ENCODE data around the gene TRIP10.
"Not testable (repeated sequence)": the region's sequence is repeated elsewhere in the genome, so short reads cannot be mapped to it uniquely, and the experiment has no call there.

The TRIP10 gene

GRCh38 chr19:6788896-6789295 is 49.4 kb downstream of the TRIP10 start:
- WGBS, 2 experiments (ENCODE audit: insufficient coverage in 2 of 2), result 80 to 91% methylated on average over 1 of the region's 4 CpGs
- H3K36me3 ChIP-seq (ENCODE audit: control insufficient read depth, insufficient read depth, low read length), result no peaks in the 10 kb centered on the region
- peaks cover 19% of the 10 kb centered on the region for H3K9me3 ChIP-seq (ENCODE audit: control insufficient read depth, low read length)
- no peak overlapping the region for H3K4me3 ChIP-seq (ENCODE audit: extremely low read depth, insufficient read depth, low read length, poor library complexity, severe bottlenecking)
- H3K27ac ChIP-seq (ENCODE audit: low read depth, low read length, severe bottlenecking), result no peak overlapping the region
- H3K4me1 ChIP-seq (ENCODE audit: control insufficient read depth, insufficient read depth, low read length, poor library complexity, severe bottlenecking), result no peaks in the 10 kb centered on the region

GRCh38 chr19:6790194-6791128 is 51.0 kb downstream of the TRIP10 start:
- no peaks in the 10 kb centered on the region for H3K36me3 ChIP-seq (ENCODE audit: control insufficient read depth, insufficient read depth, low read length)
- no peak overlapping the region for H3K4me3 ChIP-seq (ENCODE audit: extremely low read depth, insufficient read depth, low read length, poor library complexity, severe bottlenecking)
- H3K27ac ChIP-seq (ENCODE audit: low read depth, low read length, severe bottlenecking), result no peak overlapping the region
- WGBS, 2 experiments (ENCODE audit: insufficient coverage in 2 of 2), result 41 to 68% methylated on average over 3 of the region's 5 CpGs
- H3K9me3 ChIP-seq (ENCODE audit: control insufficient read depth, low read length), result peaks cover 23% of the 10 kb centered on the region
- H3K4me1 ChIP-seq (ENCODE audit: control insufficient read depth, insufficient read depth, low read length, poor library complexity, severe bottlenecking), result no peaks in the 10 kb centered on the region

- Histone ChIP-seq H3K4me3 (ENCODE audit: extremely low read depth, insufficient read depth, low read length, poor library complexity, severe bottlenecking) (no peak overlapping the region), H3K27ac (ENCODE audit: low read depth, low read length, severe bottlenecking) (no peak overlapping the region), H3K9me3 (ENCODE audit: control insufficient read depth, low read length) (peaks cover 27% of the 10 kb centered on the region), H3K4me1 (ENCODE audit: control insufficient read depth, insufficient read depth, low read length, poor library complexity, severe bottlenecking) (no peaks in the 10 kb centered on the region), H3K36me3 (ENCODE audit: control insufficient read depth, insufficient read depth, low read length) (no peaks in the 10 kb centered on the region)
- 48 to 52% methylated on average over 6 of the region's 6 CpGs for WGBS, 2 experiments (ENCODE audit: insufficient coverage in 2 of 2)
These were observed 51.8 kb downstream of the TRIP10 start for GRCh38 chr19:6791237-6791636.

DNA sequence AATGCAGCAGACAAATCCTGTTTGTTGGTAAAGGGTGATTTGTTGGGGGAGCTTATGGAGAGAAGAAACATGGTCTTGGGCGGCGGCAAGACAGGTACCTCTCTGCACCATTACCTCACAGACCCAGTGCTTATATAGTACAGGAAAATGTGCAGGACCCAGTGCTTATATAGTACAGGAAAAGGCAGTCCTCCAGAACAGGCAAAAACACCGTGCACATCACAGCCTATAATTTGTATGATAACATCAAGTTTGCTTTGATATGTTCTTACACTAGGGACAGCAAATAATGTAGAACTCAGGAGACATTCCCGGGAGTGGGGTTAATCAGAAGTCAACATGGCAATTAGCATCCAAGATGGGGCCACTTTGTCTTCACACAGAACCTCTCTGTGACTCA is 53.9 kb downstream of the TRIP10 start:
- WGBS, 2 experiments (ENCODE audit: insufficient coverage in 2 of 2), result 90% methylated on average over 1 of the region's 4 CpGs; no CpG with 5 or more reads in 1 of the 2 experiments
- peaks cover 28% of the 10 kb centered on the region for H3K9me3 ChIP-seq (ENCODE audit: control insufficient read depth, low read length)
- no peaks in the 10 kb centered on the region for H3K36me3 ChIP-seq (ENCODE audit: control insufficient read depth, insufficient read depth, low read length)
- H3K4me3 ChIP-seq (ENCODE audit: extremely low read depth, insufficient read depth, low read length, poor library complexity, severe bottlenecking), result no peak overlapping the region
- no peaks in the 10 kb centered on the region for H3K4me1 ChIP-seq (ENCODE audit: control insufficient read depth, insufficient read depth, low read length, poor library complexity, severe bottlenecking)
- H3K27ac ChIP-seq (ENCODE audit: low read depth, low read length, severe bottlenecking), result no peak overlapping the region

- no peaks in the 10 kb centered on the region for H3K36me3 ChIP-seq (ENCODE audit: control insufficient read depth, insufficient read depth, low read length)
- no peaks in the 10 kb centered on the region for H3K4me1 ChIP-seq (ENCODE audit: control insufficient read depth, insufficient read depth, low read length, poor library complexity, severe bottlenecking)
- H3K27ac ChIP-seq (ENCODE audit: low read depth, low read length, severe bottlenecking), result no peak overlapping the region
- WGBS, 2 experiments (ENCODE audit: insufficient coverage in 2 of 2), result 64 to 77% methylated on average over 1 of the region's 5 CpGs
- H3K9me3 ChIP-seq (ENCODE audit: control insufficient read depth, low read length), result peaks cover 24% of the 10 kb centered on the region
- no peak overlapping the region for H3K4me3 ChIP-seq (ENCODE audit: extremely low read depth, insufficient read depth, low read length, poor library complexity, severe bottlenecking)
These were observed 54.5 kb downstream of the TRIP10 start for GRCh38 chr19:6793973-6794372.

DNA sequence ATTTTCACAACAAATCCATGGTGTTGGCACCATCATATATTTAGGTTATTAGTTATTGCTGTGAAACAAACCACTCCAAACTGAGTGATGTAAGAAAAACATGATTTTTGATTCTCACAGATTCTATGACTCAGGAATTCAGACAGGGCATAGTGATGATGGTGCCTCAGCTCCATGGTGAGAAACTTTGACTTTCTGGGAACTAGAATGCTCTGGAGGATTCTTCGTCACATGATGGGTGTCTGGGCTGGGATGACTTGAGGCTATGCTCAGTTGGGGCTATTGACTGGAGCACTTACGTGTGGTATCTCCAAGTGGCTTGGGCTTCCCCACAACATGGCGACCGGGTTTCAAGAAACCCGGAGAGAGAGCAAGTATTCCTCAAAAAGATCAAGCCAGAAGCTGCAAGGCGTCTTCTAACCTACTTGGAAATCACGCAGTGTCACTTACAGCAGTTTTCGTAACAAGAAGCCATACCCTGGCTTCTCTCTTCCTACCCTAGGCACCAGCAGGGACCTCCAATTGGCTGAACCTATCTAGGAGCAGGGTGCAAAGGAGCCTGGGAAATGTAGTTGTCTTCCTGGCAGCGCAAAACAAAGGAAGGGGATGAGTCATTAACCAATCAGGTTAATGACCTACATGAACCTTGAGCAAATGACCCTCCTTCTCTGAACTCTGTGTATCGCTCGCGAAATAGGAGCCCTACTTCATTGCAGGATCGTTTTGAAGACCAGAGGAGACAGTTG is 55.4 kb downstream of the TRIP10 start:
- Histone ChIP-seq H3K36me3 (ENCODE audit: control insufficient read depth, insufficient read depth, low read length) (no peaks in the 10 kb centered on the region), H3K4me1 (ENCODE audit: control insufficient read depth, insufficient read depth, low read length, poor library complexity, severe bottlenecking) (no peaks in the 10 kb centered on the region), H3K9me3 (ENCODE audit: control insufficient read depth, low read length) (peaks cover 23% of the 10 kb centered on the region), H3K27ac (ENCODE audit: low read depth, low read length, severe bottlenecking) (no peak overlapping the region), H3K4me3 (ENCODE audit: extremely low read depth, insufficient read depth, low read length, poor library complexity, severe bottlenecking) (no peak overlapping the region)
- 88 to 89% methylated on average over 9 to 13 of the region's 13 CpGs for whole genome bisulfite sequencing, 2 experiments (ENCODE audit: insufficient coverage in 2 of 2)

DNA sequence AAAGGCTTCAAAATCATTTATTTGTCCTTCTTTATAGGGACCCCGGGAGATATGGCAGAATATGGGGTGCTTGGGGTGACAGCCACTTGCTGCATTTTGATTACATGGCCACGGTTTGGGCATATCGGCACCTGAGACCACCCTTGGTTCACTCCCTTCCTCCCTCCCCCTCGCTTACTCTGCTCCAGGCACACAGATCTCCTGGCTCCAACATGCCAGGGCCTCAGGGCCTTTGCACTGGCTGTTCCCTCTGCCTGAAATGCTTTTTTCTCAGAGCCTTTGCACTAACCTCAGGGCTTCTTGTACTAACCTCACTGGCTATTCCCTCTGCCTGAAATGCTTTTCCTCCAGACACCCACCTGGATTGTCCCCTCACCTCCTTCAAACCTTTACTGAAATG is 56.8 kb downstream of the TRIP10 start:
- Histone ChIP-seq H3K9me3 (ENCODE audit: control insufficient read depth, low read length) (peaks cover 10% of the 10 kb centered on the region), H3K4me3 (ENCODE audit: extremely low read depth, insufficient read depth, low read length, poor library complexity, severe bottlenecking) (no peak overlapping the region), H3K36me3 (ENCODE audit: control insufficient read depth, insufficient read depth, low read length) (no peaks in the 10 kb centered on the region), H3K27ac (ENCODE audit: low read depth, low read length, severe bottlenecking) (no peak overlapping the region), H3K4me1 (ENCODE audit: control insufficient read depth, insufficient read depth, low read length, poor library complexity, severe bottlenecking) (no peaks in the 10 kb centered on the region)
- 78 to 88% methylated on average over 4 of the region's 4 CpGs for WGBS, 2 experiments (ENCODE audit: insufficient coverage in 2 of 2)

GRCh38 chr19:6797646-6798045 is 58.2 kb downstream of the TRIP10 start:
- Histone ChIP-seq H3K27ac (ENCODE audit: low read depth, low read length, severe bottlenecking) (no peak overlapping the region), H3K9me3 (ENCODE audit: control insufficient read depth, low read length) (peaks cover 13% of the 10 kb centered on the region), H3K4me1 (ENCODE audit: control insufficient read depth, insufficient read depth, low read length, poor library complexity, severe bottlenecking) (no peaks in the 10 kb centered on the region), H3K36me3 (ENCODE audit: control insufficient read depth, insufficient read depth, low read length) (no peaks in the 10 kb centered on the region), H3K4me3 (ENCODE audit: extremely low read depth, insufficient read depth, low read length, poor library complexity, severe bottlenecking) (no peak overlapping the region)
- 77 to 79% methylated on average over 6 to 8 of the region's 9 CpGs for WGBS, 2 experiments (ENCODE audit: insufficient coverage in 2 of 2)

GRCh38 chr19:6800160-6800790 is 60.8 kb downstream of the TRIP10 start:
- H3K4me3 ChIP-seq (ENCODE audit: extremely low read depth, insufficient read depth, low read length, poor library complexity, severe bottlenecking); H3K36me3 ChIP-seq (ENCODE audit: control insufficient read depth, insufficient read depth, low read length); H3K4me1 ChIP-seq (ENCODE audit: control insufficient read depth, insufficient read depth, low read length, poor library complexity, severe bottlenecking); H3K27ac ChIP-seq (ENCODE audit: low read depth, low read length, severe bottlenecking): not testable (repeated sequence)
- peaks cover 14% of the 10 kb centered on the region for H3K9me3 ChIP-seq (ENCODE audit: control insufficient read depth, low read length)
- WGBS, 2 experiments (ENCODE audit: insufficient coverage in 2 of 2), result 81 to 83% methylated on average over 10 to 11 of the region's 14 CpGs

- 76 to 94% methylated on average over 8 of the region's 10 CpGs for WGBS, 2 experiments (ENCODE audit: insufficient coverage in 2 of 2)
- H3K4me3 ChIP-seq (ENCODE audit: extremely low read depth, insufficient read depth, low read length, poor library complexity, severe bottlenecking), result no peak overlapping the region
These were observed 61.6 kb downstream of the TRIP10 start for GRCh38 chr19:6800991-6801484.

More at GRCh38 chr19:6800991-6801484, 61.6 kb downstream of the TRIP10 start:
- Histone ChIP-seq H3K4me1 (ENCODE audit: control insufficient read depth, insufficient read depth, low read length, poor library complexity, severe bottlenecking) (no peaks in the 10 kb centered on the region), H3K27ac (ENCODE audit: low read depth, low read length, severe bottlenecking) (no peak overlapping the region), H3K9me3 (ENCODE audit: control insufficient read depth, low read length) (peaks cover 14% of the 10 kb centered on the region), H3K36me3 (ENCODE audit: control insufficient read depth, insufficient read depth, low read length) (no peaks in the 10 kb centered on the region)
